Coronary artery (tissue), 2 donors: ENCODE data around the gene MPP1.
"Not testable (repeated sequence)": the region's sequence is repeated elsewhere in the genome, so short reads cannot be mapped to it uniquely, and the experiment has no call there.

Experiments
- DNase-seq: peaks from one replicate; pipeline ENCODE4 v3.0.0-alpha.2; 2017; ENCODE audit warnings: low spot score
- H3K27ac ChIP-seq, 2 donors: fragments of 200-600 bp; sonication (generic); one replicate each; pipeline ENCODE4 v1.5.1; 2016 to 2019
- H3K4me3 ChIP-seq: fragments of 200-600 bp; sonication (generic); 2 replicates; pipeline ENCODE4 v1.5.1; 2016; ENCODE audit warnings: mild to moderate bottlenecking, moderate library complexity
- TF ChIP-seq, protein P1 (sequence below): fragments of 200-600 bp; sonication (generic); IDR thresholded peaks from one replicate; pipeline ENCODE4 v1.5.1; 2019; ENCODE audit warnings: antibody characterized with exemption

Gene MPP1

DNA sequence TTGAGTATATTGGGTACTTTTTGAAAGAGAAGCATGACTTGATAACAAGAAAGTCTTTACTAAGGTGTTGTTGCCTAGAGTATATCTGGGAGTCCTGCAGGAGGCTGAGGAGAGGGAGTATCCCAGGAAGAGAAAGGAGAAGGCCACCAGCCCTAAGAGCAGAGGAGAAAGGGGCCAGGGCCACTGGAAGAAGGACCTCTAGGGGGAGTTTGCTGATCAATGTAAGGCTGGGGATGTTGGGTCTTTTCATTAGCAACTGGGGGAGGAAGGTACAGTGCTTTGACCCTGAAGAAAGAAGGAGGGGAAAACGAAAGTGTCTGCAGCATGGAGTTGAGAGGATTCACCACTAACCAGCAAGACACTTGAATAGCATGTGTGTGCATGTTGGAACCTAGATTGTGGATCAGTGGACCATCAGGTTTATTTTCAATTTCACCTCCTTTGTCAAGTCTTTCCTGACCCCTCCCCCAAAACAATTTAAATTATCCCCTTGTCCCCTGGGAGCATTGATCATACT, 24.7 kb upstream of the MPP1 start:
- Histone ChIP-seq H3K4me3 (no peak overlapping the region), H3K27ac (no peak overlapping the region)
- no peak for DNase-seq
- TF ChIP-seq, protein P1, sequence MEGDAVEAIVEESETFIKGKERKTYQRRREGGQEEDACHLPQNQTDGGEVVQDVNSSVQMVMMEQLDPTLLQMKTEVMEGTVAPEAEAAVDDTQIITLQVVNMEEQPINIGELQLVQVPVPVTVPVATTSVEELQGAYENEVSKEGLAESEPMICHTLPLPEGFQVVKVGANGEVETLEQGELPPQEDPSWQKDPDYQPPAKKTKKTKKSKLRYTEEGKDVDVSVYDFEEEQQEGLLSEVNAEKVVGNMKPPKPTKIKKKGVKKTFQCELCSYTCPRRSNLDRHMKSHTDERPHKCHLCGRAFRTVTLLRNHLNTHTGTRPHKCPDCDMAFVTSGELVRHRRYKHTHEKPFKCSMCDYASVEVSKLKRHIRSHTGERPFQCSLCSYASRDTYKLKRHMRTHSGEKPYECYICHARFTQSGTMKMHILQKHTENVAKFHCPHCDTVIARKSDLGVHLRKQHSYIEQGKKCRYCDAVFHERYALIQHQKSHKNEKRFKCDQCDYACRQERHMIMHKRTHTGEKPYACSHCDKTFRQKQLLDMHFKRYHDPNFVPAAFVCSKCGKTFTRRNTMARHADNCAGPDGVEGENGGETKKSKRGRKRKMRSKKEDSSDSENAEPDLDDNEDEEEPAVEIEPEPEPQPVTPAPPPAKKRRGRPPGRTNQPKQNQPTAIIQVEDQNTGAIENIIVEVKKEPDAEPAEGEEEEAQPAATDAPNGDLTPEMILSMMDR: no peak

DNA sequence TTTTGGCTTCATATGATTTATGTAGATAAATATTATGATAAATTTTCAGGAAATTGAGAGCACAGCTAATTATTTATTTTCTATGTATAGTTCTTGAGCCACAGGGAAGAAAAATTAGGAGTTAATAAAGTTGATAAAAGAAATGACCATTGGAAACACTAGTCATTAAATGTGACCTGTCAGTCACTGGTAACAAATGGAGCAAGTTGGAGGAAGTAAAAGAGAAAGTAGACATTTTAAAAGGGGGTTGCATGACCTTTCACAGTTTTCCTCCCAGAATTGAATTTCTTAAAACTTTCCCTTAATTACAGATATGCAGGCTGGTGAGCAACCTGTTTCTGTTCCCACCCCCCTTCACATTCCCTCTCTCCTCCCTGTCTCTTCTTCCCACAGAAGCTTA, 23.8 kb upstream of the MPP1 start:
- Histone ChIP-seq H3K27ac (no peak overlapping the region), H3K4me3 (no peak overlapping the region)

DNA sequence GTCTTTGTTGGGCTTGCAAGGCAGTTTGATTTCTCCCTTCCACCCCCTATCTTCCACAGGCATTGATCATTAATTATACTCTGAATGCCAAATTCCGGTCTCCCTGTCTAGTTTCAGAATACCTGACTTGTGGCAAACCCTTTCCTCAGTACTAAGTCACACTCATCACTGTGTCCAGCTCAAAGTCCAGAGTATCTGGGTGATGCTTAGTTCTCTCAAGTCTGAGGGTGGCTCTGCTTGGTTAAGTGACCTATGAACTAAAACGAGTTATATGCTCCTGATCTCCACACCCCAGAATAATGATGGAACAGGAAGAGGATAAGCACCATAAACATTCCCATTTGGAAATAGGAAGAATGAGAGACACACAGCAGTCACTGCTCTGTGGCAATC, 22.7 kb upstream of the MPP1 start:
- Histone ChIP-seq H3K4me3 (no peak overlapping the region), H3K27ac (no peak overlapping the region)
- TF ChIP-seq, protein P1: no peak
- DNase-seq: no peak

More for the DNA sequence above, 23.8 kb upstream of the MPP1 start:
- TF ChIP-seq, protein P1: no peak
- DNase-seq: no peak

DNA sequence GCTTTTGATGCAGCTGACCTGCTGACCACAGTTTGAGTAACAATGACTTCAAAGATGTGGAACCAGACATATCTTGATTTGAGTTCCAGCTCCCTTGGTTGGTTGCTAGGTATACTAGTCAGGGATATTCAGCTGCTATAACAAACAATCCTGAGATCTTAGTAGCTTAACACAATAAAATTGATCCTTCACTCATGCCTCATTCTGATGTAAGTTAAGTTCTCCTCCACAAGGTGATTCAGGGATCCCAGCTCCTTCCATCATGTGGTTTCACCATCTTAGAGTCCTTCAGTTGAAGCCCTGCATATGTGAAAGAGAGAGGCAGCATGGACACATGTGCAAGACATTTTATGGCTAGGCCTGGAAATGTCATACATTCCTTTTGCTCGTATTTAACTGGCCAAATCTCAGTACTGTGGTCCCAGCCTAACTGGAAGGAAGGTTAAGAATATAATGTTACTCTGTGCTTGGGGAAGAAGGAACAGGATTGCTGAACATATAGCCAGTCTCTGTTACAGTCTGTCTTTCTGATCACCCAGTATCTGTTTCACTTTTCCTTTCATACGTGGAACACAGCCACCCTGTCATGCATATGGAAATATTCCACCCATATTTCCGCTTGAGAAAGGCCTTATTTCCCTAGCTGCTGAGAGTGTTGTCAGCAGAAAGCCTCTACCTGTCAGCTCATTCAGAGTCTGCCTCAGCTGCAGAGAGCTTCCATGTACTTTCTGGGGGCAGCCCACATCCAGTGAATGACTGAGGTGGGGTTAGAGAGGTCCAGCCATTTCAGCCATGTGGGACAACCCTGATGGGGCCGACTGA, 22.1 kb upstream of the MPP1 start:
- Histone ChIP-seq H3K4me3 (no peak overlapping the region), H3K27ac (no peak overlapping the region)
- TF ChIP-seq, protein P1: no peak
- DNase-seq: no peak

DNA sequence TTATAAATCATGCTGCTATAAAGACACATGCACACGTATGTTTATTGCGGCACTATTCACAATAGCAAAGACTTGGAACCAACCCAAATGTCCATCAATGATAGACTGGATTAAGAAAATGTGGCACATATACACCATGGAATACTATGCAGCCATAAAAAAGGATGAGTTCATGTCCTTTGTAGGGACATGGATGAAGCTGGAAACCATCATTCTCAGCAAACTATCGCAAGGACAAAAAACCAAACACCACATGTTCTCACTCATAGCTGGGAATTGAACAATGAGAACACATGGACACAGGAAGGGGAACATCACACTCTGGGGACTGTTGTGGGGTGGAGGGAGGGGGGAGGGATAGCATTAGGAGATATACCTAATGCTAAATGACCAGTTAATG, 20.3 kb upstream of the MPP1 start:
- H3K27ac ChIP-seq, H3K4me3 ChIP-seq, DNase-seq: not testable (repeated sequence)

DNA sequence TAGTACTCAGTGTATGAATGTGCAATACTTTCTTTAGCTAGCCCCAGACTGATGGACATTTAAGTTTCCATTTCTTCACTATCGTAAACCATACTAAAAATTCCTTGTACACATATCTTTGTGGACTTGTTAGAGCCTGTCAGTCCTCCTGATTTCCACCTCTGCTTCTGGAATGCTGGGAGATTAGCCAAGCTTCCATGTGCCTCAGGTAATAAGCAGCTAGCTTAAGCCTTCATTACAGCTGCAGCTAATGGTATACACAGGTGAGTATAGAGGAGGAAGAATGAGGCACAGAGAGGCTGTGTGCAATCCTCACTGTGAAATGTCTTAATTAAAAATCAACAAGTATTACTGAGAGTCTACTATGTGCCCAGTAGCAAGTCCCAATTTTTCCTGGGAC, 19.4 kb upstream of the MPP1 start:
- H3K4me3 ChIP-seq: no peak overlapping the region
- no peak for DNase-seq
- TF ChIP-seq, protein P1: no peak
- H3K27ac ChIP-seq: no peak overlapping the region

DNA sequence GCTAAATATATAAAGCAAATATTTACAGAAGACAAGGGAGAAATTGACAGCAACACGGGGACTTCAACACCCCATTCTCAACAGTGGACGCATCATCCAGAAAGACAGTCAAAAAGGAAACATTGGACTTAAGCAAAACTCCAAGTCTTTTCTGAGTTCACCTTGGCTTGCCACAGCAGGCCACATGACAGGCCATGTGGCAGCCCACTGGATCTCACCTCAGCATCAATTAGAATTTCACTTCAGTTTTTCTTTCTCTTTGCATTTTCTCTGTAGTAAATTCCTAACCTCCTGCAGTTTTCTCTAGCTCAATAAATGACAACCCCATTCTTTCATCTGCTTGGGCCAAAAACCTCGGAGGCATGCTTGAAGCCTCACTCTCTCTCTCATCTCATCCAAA, 16.7 kb upstream of the MPP1 start:
- TF ChIP-seq, protein P1: no peak
- H3K4me3 ChIP-seq: no peak overlapping the region
- no peak for DNase-seq
- H3K27ac ChIP-seq: no peak overlapping the region
